C4-2B (cell line): ENCODE measurements around the gene FAM168A.

Experiments
- ZFX ChIP-seq: fragments of 450-650 bp; IDR thresholded peaks from 2 replicates; pipeline ENCODE4 v1.6.1; 2017
- TF ChIP-seq, protein P1 (sequence below): fragments of 450-650 bp; conservative IDR thresholded peaks from 2 replicates; pipeline ENCODE4 v1.5.1; 2017; ENCODE audit warnings: mild to moderate bottlenecking

DNA sequence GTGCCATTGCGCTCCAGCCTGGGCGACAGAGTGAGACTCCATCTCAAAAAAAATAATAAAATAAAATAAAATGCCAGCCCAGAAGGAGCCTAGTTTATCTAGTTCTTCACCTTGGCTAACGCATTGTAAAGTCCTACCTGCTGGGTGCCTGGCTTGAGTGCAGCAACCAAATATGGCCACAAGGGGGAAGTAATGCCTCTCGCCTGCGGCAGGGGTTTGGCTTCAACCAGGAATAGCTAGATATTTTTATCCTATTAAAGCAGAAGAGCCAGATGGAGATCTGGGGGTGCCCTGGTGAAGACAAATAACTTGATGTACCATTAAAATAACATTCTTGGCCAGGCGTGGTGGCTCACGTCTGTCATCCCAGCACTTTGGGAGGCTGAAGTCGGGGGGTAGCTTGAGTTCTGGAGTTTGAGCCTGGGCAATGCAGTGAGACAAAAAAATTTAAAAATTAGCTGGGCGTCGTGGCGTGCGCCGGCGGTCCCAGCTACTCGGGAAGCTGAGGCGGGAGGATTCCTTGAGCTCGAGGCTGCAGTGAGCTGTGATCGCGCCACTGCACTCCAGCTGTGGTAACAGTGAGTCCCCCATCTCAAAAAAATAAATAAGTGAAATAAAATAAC, 27.9 kb upstream of the FAM168A start:
- TF ChIP-seq, protein P1, sequence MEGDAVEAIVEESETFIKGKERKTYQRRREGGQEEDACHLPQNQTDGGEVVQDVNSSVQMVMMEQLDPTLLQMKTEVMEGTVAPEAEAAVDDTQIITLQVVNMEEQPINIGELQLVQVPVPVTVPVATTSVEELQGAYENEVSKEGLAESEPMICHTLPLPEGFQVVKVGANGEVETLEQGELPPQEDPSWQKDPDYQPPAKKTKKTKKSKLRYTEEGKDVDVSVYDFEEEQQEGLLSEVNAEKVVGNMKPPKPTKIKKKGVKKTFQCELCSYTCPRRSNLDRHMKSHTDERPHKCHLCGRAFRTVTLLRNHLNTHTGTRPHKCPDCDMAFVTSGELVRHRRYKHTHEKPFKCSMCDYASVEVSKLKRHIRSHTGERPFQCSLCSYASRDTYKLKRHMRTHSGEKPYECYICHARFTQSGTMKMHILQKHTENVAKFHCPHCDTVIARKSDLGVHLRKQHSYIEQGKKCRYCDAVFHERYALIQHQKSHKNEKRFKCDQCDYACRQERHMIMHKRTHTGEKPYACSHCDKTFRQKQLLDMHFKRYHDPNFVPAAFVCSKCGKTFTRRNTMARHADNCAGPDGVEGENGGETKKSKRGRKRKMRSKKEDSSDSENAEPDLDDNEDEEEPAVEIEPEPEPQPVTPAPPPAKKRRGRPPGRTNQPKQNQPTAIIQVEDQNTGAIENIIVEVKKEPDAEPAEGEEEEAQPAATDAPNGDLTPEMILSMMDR, result peak; percentile 97
- no peak for TF ChIP-seq ZFX
